ENCODE results near the gene DRG1. TPM values are rescaled to one million over a fixed set of nuclear protein-coding genes. Genes with fewer than 3 reads are reported as not detected.
"Not testable (repeated sequence)": the region's sequence is repeated elsewhere in the genome, so short reads cannot be mapped to it uniquely, and the experiment has no call there.

Gene DRG1
- total and polyA plus RNA-seq, 2 experiments from 2014 or later = 55.2 to 71.0 TPM

DNA sequence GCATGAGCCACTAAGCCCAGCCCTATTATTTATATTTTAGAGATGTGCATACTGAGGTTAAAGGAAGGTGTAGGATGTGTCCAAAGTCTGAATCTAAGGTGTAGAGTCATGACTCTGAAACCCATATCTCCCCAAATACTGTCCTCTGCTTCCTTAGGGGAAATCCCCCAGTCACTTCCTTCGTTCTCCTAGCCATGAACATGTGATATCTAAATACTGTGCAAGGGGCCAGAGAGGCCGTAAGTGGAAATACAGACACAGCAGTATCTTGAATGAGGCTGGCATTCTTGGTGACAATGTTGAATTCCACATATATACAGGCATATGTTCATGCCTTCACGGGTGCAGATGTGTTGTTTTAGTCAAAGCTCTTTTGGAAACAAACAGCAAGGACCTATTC, 32.0 kb upstream of the DRG1 start:
- H3K4me2 ChIP-seq = no peak overlapping the region
- H3K9me2 ChIP-seq (replicated peaks; ENCODE audit: insufficient read depth) = no peaks in the 10 kb centered on the region
- H3K27ac ChIP-seq = no peak overlapping the region
- no peaks in the 10 kb centered on the region for H3K27me3 ChIP-seq
- no peaks in the 10 kb centered on the region for H3K79me2 ChIP-seq
- no peak for DNase-seq (ENCODE audit: low spot score)
- H2AFZ ChIP-seq = no peak overlapping the region
- H3K4me1 ChIP-seq (ENCODE audit: insufficient read depth) = no peaks in the 10 kb centered on the region
- 86% methylated on average over 3 of the region's 3 CpGs for WGBS (ENCODE audit: low lambda C conversion rate, missing lambda C conversion rate)
- TF ChIP-seq CTCF (IDR thresholded peaks at IDR 0.05; ENCODE audit: poor library complexity) (no peak), EZH2 (IDR thresholded peaks at IDR 0.05; ENCODE audit: borderline replicate concordance) (no peak), EZH2phosphoT487 (IDR thresholded peaks at IDR 0.05; ENCODE audit: low read depth, severe bottlenecking, unreplicated experiment) (no peak)
- no peaks in the 10 kb centered on the region for H4K20me1 ChIP-seq (ENCODE audit: insufficient read depth, poor library complexity, severe bottlenecking)
- H3K36me3 ChIP-seq (replicated peaks; ENCODE audit: insufficient read depth, low read depth) = no peaks in the 10 kb centered on the region
- H3K9me3 ChIP-seq (ENCODE audit: low read depth) = no peaks in the 10 kb centered on the region
- H3K4me3 ChIP-seq = no peak overlapping the region

DNA sequence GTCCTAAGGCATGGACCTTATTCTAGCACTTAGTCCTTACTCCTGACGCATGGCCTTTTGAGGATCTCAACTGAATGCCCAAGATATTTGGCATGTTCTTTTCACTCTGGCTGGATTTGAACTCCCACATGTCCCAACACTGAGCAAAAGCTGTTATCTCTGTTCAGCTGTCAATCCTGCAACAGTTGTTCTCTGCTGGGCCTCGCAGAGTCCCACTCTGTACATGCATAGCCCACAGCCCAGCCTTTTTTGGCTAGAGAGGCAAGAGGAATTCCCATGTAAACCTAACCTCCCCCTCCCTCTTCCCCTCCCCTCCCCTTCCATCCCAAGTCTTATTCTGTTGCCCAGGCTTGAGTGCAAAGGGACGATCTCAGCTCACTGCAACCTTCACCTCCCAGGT, 21.8 kb upstream of the DRG1 start:
- no peak overlapping the region for H3K4me3 ChIP-seq
- no peak for DNase-seq (ENCODE audit: low spot score)
- no peaks in the 10 kb centered on the region for H3K4me1 ChIP-seq (ENCODE audit: insufficient read depth)
- no peaks in the 10 kb centered on the region for H4K20me1 ChIP-seq (ENCODE audit: insufficient read depth, poor library complexity, severe bottlenecking)
- TF ChIP-seq CTCF (IDR thresholded peaks at IDR 0.05; ENCODE audit: poor library complexity) (no peak), EZH2 (IDR thresholded peaks at IDR 0.05; ENCODE audit: borderline replicate concordance) (no peak), EZH2phosphoT487 (IDR thresholded peaks at IDR 0.05; ENCODE audit: low read depth, severe bottlenecking, unreplicated experiment) (no peak)
- H3K9me2 ChIP-seq (replicated peaks; ENCODE audit: insufficient read depth) = no peaks in the 10 kb centered on the region
- no peaks in the 10 kb centered on the region for H3K9me3 ChIP-seq (ENCODE audit: low read depth)
- H3K27ac ChIP-seq = no peak overlapping the region
- no peaks in the 10 kb centered on the region for H3K36me3 ChIP-seq (replicated peaks; ENCODE audit: insufficient read depth, low read depth)
- no peak overlapping the region for H2AFZ ChIP-seq
- WGBS (ENCODE audit: low lambda C conversion rate, missing lambda C conversion rate) = 80% methylated on average over 3 of the region's 3 CpGs
- no peak overlapping the region for H3K4me2 ChIP-seq
- H3K79me2 ChIP-seq = no peaks in the 10 kb centered on the region
- H3K27me3 ChIP-seq = no peaks in the 10 kb centered on the region

DNA sequence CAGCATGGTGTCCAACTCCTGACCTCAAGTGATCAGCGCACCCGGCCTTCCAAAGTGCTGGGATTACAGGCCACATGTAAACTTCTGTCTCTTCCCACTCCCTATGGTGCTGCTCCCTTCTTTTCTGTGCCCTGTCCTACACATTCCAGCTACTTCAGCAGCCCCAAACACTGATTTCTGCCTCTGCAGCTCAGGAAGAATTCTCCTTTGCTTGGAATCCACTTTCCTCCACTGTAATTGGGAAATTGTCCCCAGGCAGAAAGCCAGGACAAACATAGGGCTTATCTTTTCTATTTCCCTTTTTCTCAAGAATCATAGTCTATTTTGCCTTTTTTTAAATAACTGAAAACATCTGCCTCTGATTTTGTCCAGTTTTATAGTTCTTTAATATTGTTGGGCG, 21.3 kb upstream of the DRG1 start:
- no peaks in the 10 kb centered on the region for H3K9me2 ChIP-seq (replicated peaks; ENCODE audit: insufficient read depth)
- no peak overlapping the region for H2AFZ ChIP-seq
- H3K4me3 ChIP-seq = no peak overlapping the region
- H3K36me3 ChIP-seq (replicated peaks; ENCODE audit: insufficient read depth, low read depth) = no peaks in the 10 kb centered on the region
- no peak overlapping the region for H3K4me2 ChIP-seq
- no peak overlapping the region for H3K27ac ChIP-seq
- H3K27me3 ChIP-seq = no peaks in the 10 kb centered on the region
- H3K9me3 ChIP-seq (ENCODE audit: low read depth) = no peaks in the 10 kb centered on the region
- no peak for DNase-seq (ENCODE audit: low spot score)
- no peaks in the 10 kb centered on the region for H3K4me1 ChIP-seq (ENCODE audit: insufficient read depth)
- H3K79me2 ChIP-seq = no peaks in the 10 kb centered on the region
- WGBS (ENCODE audit: low lambda C conversion rate, missing lambda C conversion rate) = 84% methylated on average over 3 of the region's 3 CpGs
- no peak for TF ChIP-seq EZH2 (IDR thresholded peaks at IDR 0.05; ENCODE audit: borderline replicate concordance)
- TF ChIP-seq EZH2phosphoT487 (IDR thresholded peaks at IDR 0.05; ENCODE audit: low read depth, severe bottlenecking, unreplicated experiment) = no peak
- TF ChIP-seq CTCF (IDR thresholded peaks at IDR 0.05; ENCODE audit: poor library complexity) = no peak
- H4K20me1 ChIP-seq (ENCODE audit: insufficient read depth, poor library complexity, severe bottlenecking) = no peaks in the 10 kb centered on the region

GRCh38 chr22:31378651-31379050, 20.8 kb upstream of the DRG1 start:
- H3K4me3 ChIP-seq; H3K27me3 ChIP-seq; H2AFZ ChIP-seq; H3K9me2 ChIP-seq (replicated peaks; ENCODE audit: insufficient read depth); H3K36me3 ChIP-seq (replicated peaks; ENCODE audit: insufficient read depth, low read depth); H3K27ac ChIP-seq; DNase-seq (ENCODE audit: low spot score); H3K9me3 ChIP-seq (ENCODE audit: low read depth); H4K20me1 ChIP-seq (ENCODE audit: insufficient read depth, poor library complexity, severe bottlenecking); H3K4me1 ChIP-seq (ENCODE audit: insufficient read depth); H3K4me2 ChIP-seq; H3K79me2 ChIP-seq: not testable (repeated sequence)
- 94% methylated on average over 6 of the region's 6 CpGs for WGBS (ENCODE audit: low lambda C conversion rate, missing lambda C conversion rate)
